ENCODE data around the gene PRRT2. TPM values are rescaled to one million over a fixed set of nuclear protein-coding genes. Genes with fewer than 3 reads are reported as not detected.
"Not testable (repeated sequence)": the region's sequence is repeated elsewhere in the genome, so short reads cannot be mapped to it uniquely, and the experiment has no call there.

Gene PRRT2
- total RNA-seq, 1 experiment from 2014 or later = 9.7 TPM

- DNase-seq (ENCODE audit: low read depth, low spot score) (no peak), ATAC-seq (no peak)
- ChIA-PET POLR2A (no interaction called here), CTCF (no interaction called here)
- Histone ChIP-seq H3K27ac (ENCODE audit: low read length) (no peak overlapping the region), H3K27me3 (ENCODE audit: control insufficient read depth, insufficient read depth, low read length) (no peaks in the 10 kb centered on the region), H3K4me1 (ENCODE audit: control insufficient read depth, insufficient read depth, low read length) (no peaks in the 10 kb centered on the region), H3K36me3 (ENCODE audit: control insufficient read depth, insufficient read depth, low read length) (no peaks in the 10 kb centered on the region), H3K9me3 (ENCODE audit: control insufficient read depth, insufficient read depth, low read depth, low read length) (no peaks in the 10 kb centered on the region), H3K4me3 (ENCODE audit: low read depth in 2 of 2, low read length in 2 of 2) (no peak overlapping the region)
- TF ChIP-seq, protein P1, sequence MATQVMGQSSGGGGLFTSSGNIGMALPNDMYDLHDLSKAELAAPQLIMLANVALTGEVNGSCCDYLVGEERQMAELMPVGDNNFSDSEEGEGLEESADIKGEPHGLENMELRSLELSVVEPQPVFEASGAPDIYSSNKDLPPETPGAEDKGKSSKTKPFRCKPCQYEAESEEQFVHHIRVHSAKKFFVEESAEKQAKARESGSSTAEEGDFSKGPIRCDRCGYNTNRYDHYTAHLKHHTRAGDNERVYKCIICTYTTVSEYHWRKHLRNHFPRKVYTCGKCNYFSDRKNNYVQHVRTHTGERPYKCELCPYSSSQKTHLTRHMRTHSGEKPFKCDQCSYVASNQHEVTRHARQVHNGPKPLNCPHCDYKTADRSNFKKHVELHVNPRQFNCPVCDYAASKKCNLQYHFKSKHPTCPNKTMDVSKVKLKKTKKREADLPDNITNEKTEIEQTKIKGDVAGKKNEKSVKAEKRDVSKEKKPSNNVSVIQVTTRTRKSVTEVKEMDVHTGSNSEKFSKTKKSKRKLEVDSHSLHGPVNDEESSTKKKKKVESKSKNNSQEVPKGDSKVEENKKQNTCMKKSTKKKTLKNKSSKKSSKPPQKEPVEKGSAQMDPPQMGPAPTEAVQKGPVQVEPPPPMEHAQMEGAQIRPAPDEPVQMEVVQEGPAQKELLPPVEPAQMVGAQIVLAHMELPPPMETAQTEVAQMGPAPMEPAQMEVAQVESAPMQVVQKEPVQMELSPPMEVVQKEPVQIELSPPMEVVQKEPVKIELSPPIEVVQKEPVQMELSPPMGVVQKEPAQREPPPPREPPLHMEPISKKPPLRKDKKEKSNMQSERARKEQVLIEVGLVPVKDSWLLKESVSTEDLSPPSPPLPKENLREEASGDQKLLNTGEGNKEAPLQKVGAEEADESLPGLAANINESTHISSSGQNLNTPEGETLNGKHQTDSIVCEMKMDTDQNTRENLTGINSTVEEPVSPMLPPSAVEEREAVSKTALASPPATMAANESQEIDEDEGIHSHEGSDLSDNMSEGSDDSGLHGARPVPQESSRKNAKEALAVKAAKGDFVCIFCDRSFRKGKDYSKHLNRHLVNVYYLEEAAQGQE (IDR thresholded peaks at IDR 0.05; ENCODE audit: insufficient read depth in 1 of 2, low read depth in 2 of 2, low read length in 1 of 2) = no peak
- no TSS peak for BruUV-seq (replicated peaks)
- intact Hi-C loops (cut with micrococcal nuclease; ENCODE audit: unreplicated experiment) (no loop called here), in situ Hi-C loops (cut with HindIII; ENCODE audit: low pct_unique_long_range_greater_than_20kb, low sequenced_read_pairs) (no loop called here)
Measured at GRCh38 chr16:29831490-29831889, 19.5 kb downstream of the PRRT2 start.

DNA sequence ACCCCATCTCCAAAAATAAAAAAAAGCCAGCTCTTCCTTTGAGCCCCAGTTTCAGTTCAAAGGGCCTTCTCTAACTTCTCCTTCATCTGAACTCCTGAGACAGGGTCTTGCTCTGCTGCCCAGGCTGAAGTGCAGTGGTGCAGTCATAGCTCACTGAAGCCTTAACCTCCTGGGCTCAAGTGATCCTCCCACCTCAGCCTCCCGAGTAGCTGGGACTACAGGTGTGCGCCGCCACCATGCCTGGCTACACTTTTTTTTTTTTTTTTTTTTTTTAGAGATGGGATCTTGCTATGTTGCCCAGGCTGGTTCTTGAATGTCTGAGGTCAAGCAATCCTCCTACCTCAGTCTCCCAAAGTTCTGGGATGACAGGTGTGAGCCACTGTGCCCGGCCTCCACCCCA is 21.2 kb downstream of the PRRT2 start:
- H3K4me3 ChIP-seq (ENCODE audit: low read depth in 2 of 2, low read length in 2 of 2); DNase-seq (ENCODE audit: low read depth, low spot score); POLR2A ChIA-PET; H3K9me3 ChIP-seq (ENCODE audit: control insufficient read depth, insufficient read depth, low read depth, low read length); H3K27me3 ChIP-seq (ENCODE audit: control insufficient read depth, insufficient read depth, low read length); H3K4me1 ChIP-seq (ENCODE audit: control insufficient read depth, insufficient read depth, low read length); in situ Hi-C loops (cut with HindIII; ENCODE audit: low pct_unique_long_range_greater_than_20kb, low sequenced_read_pairs); intact Hi-C loops (cut with micrococcal nuclease; ENCODE audit: unreplicated experiment); BruUV-seq (replicated peaks); CTCF ChIA-PET; ATAC-seq; H3K36me3 ChIP-seq (ENCODE audit: control insufficient read depth, insufficient read depth, low read length); H3K27ac ChIP-seq (ENCODE audit: low read length): not testable (repeated sequence)

DNA sequence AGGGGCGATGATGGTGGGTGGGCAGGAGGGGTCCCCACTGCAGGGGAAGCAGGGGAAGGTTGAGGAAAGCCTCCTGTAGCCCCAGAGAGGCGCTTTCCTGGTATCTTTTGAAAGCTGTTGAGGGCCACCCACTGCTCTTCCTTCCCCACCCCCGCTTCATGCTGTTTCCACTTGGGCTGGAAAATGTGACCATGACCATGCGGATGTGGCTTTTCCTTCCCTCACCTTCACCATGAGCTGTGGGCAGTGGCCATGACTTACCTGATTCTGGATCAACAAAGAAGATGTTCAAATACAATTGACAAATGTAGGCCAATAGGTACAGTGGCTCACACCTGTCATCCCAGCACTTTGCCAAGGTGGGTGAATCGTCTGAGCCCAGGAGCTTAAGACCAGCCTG is 22.1 kb downstream of the PRRT2 start:
- H3K4me3 ChIP-seq (ENCODE audit: low read depth in 2 of 2, low read length in 2 of 2) = no peak overlapping the region
- H3K27ac ChIP-seq (ENCODE audit: low read length) = no peak overlapping the region
- intact Hi-C loops (cut with micrococcal nuclease; ENCODE audit: unreplicated experiment) (no loop called here), in situ Hi-C loops (cut with HindIII; ENCODE audit: low pct_unique_long_range_greater_than_20kb, low sequenced_read_pairs) (no loop called here)
- H3K4me1 ChIP-seq (ENCODE audit: control insufficient read depth, insufficient read depth, low read length) = no peaks in the 10 kb centered on the region
- no peaks in the 10 kb centered on the region for H3K27me3 ChIP-seq (ENCODE audit: control insufficient read depth, insufficient read depth, low read length)
- BruUV-seq (replicated peaks) = no TSS peak
- TF ChIP-seq CTCF (IDR thresholded peaks at IDR 0.05) = no peak
- no peak for TF ChIP-seq POLR2AphosphoS5 (IDR thresholded peaks at IDR 0.05; ENCODE audit: low read depth, low read length)
- TF ChIP-seq TCF7L2 (IDR thresholded peaks at IDR 0.05; ENCODE audit: low read depth, low read length) = no peak
- TF ChIP-seq, protein P1 (IDR thresholded peaks at IDR 0.05; ENCODE audit: insufficient read depth in 1 of 2, low read depth in 2 of 2, low read length in 1 of 2) = no peak
- no peak for TF ChIP-seq SIN3A (IDR thresholded peaks at IDR 0.05; ENCODE audit: borderline replicate concordance, insufficient read depth, low read depth, low read length)
- no peaks in the 10 kb centered on the region for H3K36me3 ChIP-seq (ENCODE audit: control insufficient read depth, insufficient read depth, low read length)
- ChIA-PET CTCF (interaction anchor here (0.7 kb wide), 1 partner anchor 15 kb away, joined by 6 read pairs; no protein-coding TSS in a partner anchor), POLR2A (interaction anchor here (0.6 to 0.7 kb wide), 2 partner anchors 10 to 17 kb away, joined by 6 to 7 read pairs; no protein-coding TSS in a partner anchor)
- no peak for DNase-seq (ENCODE audit: low read depth, low spot score)
- no peaks in the 10 kb centered on the region for H3K9me3 ChIP-seq (ENCODE audit: control insufficient read depth, insufficient read depth, low read depth, low read length)
- ATAC-seq = no peak

Data from Panc1 (cell line).